Measurements from ENCODE around the gene STAT5B. TPM values are rescaled to one million over a fixed set of nuclear protein-coding genes. Genes with fewer than 3 reads are reported as not detected.

The STAT5B gene
- total RNA-seq, 1 experiment from 2014 or later = 7.1 TPM

DNA sequence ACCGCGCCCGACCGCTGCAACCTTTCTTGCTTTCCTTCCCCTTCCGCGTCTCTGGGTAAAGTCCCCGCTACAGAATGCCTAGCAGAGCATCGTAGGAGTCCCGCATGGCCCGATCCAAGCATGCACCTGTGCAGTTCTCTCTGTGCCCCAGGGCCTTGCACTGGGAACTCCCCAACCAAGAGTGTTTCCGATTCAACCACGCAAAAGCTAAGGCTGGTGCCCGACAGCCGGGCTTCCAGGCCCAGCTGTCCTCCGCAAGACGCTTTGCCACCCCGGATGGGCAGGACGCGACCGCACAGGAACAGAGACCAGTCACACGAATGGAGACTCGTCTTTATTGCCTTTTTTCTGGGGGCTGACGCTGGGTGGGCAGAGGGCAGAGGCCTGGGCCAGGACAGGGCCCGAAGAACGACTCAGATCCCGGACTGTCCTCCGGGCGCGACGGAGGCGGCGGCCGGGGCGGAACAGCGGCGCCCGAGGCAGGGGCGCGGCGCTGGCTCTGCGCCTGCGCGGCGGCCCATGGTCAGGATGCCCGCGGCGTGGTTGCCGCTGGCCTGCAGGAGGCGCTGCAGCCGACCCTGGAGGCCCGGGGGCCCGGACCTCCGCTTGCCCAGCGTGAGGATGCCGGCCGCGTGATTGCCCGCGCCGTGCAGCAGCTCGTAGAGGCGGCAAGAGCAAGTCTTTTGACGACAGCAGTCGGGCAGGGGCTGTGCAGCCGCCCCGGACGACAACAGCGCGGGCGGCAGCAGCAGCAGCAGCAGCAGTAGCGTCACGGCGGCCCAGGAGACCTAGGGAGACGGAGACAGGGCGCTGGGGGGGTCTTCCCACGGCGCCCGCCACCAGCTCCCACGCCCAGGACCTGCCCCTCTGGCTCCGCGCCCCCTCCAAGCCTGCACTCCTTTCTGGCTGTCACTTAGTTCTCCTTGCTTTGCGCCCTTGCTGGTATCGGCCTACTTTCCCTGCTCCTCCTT is 92.2 kb downstream of the STAT5B start:
- H3K9ac ChIP-seq (ENCODE audit: low read length) = peak overlapping the region; percentile 41
- DNase-seq (ENCODE audit: low read depth, low spot score) (peak; percentile 26), ATAC-seq (peak; percentile 86)
- no TSS peak for BruUV-seq (replicated peaks)
- H3K9me2 ChIP-seq (ENCODE audit: insufficient read depth) = no peaks in the 10 kb centered on the region
- H3K27ac ChIP-seq (ENCODE audit: low read depth, low read length) = no peak overlapping the region; the same call in 1 of the 2 replicates
- no peaks in the 10 kb centered on the region for H3K9me3 ChIP-seq (ENCODE audit: control insufficient read depth in 1 of 2, insufficient read depth in 1 of 2, low read depth in 1 of 2, low read length in 2 of 2)
- no peaks in the 10 kb centered on the region for H4K20me1 ChIP-seq (ENCODE audit: insufficient read depth)
- ChIA-PET CTCF (interaction anchor here (1.2 kb wide), 2 partner anchors 10 to 21 kb away, joined by 4 read pairs; partner anchors contain the start of gene GHDC), RAD21 (ENCODE audit: low non-redundant PET in 1 of 2, low total read pairs in 2 of 2, uncharacterized antibody in 2 of 2, unreplicated experiment in 2 of 2) (no interaction called here), POLR2A (no interaction called here)
- peak overlapping the region; percentile 95 for H3K4me2 ChIP-seq (ENCODE audit: low read length)
- no peaks in the 10 kb centered on the region for H3K79me2 ChIP-seq (ENCODE audit: insufficient read depth, low read length)
- no peaks in the 10 kb centered on the region for H3K36me3 ChIP-seq (ENCODE audit: control insufficient read depth in 1 of 2, insufficient read depth in 2 of 2, low read length in 2 of 2)
- H3K4me3 ChIP-seq (replicated peaks in 1 of 2; ENCODE audit: low read depth in 1 of 2, low read length in 2 of 2) = peak overlapping the region; percentile 30 to 57
- peaks cover 14 to 27% of the 10 kb centered on the region in 2 experiments for H3K4me1 ChIP-seq (ENCODE audit: control insufficient read depth in 1 of 2, insufficient read depth in 2 of 2, low read length in 2 of 2)
- intact Hi-C loops (cut with micrococcal nuclease) = no loop called here
- H3K27me3 ChIP-seq (ENCODE audit: insufficient read depth, low read length) = no peaks in the 10 kb centered on the region
- TF ChIP-seq ZNF274 (IDR thresholded peaks at IDR 0.05; ENCODE audit: low read depth, low read length) = no peak
- no peak for TF ChIP-seq JUND (IDR thresholded peaks at IDR 0.05)
- peak; percentile 28 for TF ChIP-seq TCF7L2 (IDR thresholded peaks at IDR 0.05; ENCODE audit: borderline replicate concordance, extremely low read depth, insufficient read depth, insufficient read length)
- TF ChIP-seq, protein P1, sequence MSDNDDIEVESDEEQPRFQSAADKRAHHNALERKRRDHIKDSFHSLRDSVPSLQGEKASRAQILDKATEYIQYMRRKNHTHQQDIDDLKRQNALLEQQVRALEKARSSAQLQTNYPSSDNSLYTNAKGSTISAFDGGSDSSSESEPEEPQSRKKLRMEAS (IDR thresholded peaks at IDR 0.05) = peak; percentile 69
- TF ChIP-seq ZFX (IDR thresholded peaks at IDR 0.05) = peak; percentile 35; the same call in 1 of the 2 replicates
- no peak for TF ChIP-seq ELF1 (IDR thresholded peaks at IDR 0.05; ENCODE audit: borderline replicate concordance, low read depth)
- TF ChIP-seq EGR1 (IDR thresholded peaks at IDR 0.05; ENCODE audit: low read depth) = no peak
- TF ChIP-seq, protein P2, sequence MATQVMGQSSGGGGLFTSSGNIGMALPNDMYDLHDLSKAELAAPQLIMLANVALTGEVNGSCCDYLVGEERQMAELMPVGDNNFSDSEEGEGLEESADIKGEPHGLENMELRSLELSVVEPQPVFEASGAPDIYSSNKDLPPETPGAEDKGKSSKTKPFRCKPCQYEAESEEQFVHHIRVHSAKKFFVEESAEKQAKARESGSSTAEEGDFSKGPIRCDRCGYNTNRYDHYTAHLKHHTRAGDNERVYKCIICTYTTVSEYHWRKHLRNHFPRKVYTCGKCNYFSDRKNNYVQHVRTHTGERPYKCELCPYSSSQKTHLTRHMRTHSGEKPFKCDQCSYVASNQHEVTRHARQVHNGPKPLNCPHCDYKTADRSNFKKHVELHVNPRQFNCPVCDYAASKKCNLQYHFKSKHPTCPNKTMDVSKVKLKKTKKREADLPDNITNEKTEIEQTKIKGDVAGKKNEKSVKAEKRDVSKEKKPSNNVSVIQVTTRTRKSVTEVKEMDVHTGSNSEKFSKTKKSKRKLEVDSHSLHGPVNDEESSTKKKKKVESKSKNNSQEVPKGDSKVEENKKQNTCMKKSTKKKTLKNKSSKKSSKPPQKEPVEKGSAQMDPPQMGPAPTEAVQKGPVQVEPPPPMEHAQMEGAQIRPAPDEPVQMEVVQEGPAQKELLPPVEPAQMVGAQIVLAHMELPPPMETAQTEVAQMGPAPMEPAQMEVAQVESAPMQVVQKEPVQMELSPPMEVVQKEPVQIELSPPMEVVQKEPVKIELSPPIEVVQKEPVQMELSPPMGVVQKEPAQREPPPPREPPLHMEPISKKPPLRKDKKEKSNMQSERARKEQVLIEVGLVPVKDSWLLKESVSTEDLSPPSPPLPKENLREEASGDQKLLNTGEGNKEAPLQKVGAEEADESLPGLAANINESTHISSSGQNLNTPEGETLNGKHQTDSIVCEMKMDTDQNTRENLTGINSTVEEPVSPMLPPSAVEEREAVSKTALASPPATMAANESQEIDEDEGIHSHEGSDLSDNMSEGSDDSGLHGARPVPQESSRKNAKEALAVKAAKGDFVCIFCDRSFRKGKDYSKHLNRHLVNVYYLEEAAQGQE (IDR thresholded peaks at IDR 0.05; ENCODE audit: low read depth) = no peak
- no peak for TF ChIP-seq CEBPB (IDR thresholded peaks at IDR 0.05; ENCODE audit: low read depth)
- TF ChIP-seq, protein P3, sequence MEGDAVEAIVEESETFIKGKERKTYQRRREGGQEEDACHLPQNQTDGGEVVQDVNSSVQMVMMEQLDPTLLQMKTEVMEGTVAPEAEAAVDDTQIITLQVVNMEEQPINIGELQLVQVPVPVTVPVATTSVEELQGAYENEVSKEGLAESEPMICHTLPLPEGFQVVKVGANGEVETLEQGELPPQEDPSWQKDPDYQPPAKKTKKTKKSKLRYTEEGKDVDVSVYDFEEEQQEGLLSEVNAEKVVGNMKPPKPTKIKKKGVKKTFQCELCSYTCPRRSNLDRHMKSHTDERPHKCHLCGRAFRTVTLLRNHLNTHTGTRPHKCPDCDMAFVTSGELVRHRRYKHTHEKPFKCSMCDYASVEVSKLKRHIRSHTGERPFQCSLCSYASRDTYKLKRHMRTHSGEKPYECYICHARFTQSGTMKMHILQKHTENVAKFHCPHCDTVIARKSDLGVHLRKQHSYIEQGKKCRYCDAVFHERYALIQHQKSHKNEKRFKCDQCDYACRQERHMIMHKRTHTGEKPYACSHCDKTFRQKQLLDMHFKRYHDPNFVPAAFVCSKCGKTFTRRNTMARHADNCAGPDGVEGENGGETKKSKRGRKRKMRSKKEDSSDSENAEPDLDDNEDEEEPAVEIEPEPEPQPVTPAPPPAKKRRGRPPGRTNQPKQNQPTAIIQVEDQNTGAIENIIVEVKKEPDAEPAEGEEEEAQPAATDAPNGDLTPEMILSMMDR (IDR thresholded peaks at IDR 0.05 in 2 of 3, conservative IDR thresholded peaks at IDR 0.05 in 1 of 3; ENCODE audit: borderline replicate concordance in 1 of 3, insufficient read depth in 1 of 3, low read depth in 2 of 3, low read length in 2 of 3) = peak; percentile 25 to 88 (median 76); a peak in 5 of 6 replicates
- no peak; the same call in 1 of the 2 replicates for TF ChIP-seq RAD21 (IDR thresholded peaks at IDR 0.05; ENCODE audit: low read depth)
- no peak for TF ChIP-seq FOSL1 (IDR thresholded peaks at IDR 0.05; ENCODE audit: low read depth)
- peak; percentile 51; the same call in 1 of the 2 replicates for TF ChIP-seq POLR2AphosphoS5 (IDR thresholded peaks at IDR 0.05; ENCODE audit: low read depth, low read length)
- H2AFZ ChIP-seq (ENCODE audit: low read depth, low read length, poor library complexity, severe bottlenecking) = peak overlapping the region; percentile 63

Measured in HCT116 (cell line).